K562 treated with DMSO at 1 percent for 24 hours (cell line): ENCODE measurements around the gene EPHA2. TPM values are rescaled to one million over a fixed set of nuclear protein-coding genes. Genes with fewer than 3 reads are reported as not detected.

Experiments used
- total RNA-seq: library from RNA; unstranded; fragments of 300-600 nt; gene quantifications from 2 replicates; pipeline ENCODE4 v1.2.3, GENCODE V29; 2022; ENCODE audit warnings: low read depth; ENCODE audit not compliant: insufficient read depth

Gene EPHA2
- 0.12 and 0.20 TPM in 2 replicates for total RNA-seq

DNA sequence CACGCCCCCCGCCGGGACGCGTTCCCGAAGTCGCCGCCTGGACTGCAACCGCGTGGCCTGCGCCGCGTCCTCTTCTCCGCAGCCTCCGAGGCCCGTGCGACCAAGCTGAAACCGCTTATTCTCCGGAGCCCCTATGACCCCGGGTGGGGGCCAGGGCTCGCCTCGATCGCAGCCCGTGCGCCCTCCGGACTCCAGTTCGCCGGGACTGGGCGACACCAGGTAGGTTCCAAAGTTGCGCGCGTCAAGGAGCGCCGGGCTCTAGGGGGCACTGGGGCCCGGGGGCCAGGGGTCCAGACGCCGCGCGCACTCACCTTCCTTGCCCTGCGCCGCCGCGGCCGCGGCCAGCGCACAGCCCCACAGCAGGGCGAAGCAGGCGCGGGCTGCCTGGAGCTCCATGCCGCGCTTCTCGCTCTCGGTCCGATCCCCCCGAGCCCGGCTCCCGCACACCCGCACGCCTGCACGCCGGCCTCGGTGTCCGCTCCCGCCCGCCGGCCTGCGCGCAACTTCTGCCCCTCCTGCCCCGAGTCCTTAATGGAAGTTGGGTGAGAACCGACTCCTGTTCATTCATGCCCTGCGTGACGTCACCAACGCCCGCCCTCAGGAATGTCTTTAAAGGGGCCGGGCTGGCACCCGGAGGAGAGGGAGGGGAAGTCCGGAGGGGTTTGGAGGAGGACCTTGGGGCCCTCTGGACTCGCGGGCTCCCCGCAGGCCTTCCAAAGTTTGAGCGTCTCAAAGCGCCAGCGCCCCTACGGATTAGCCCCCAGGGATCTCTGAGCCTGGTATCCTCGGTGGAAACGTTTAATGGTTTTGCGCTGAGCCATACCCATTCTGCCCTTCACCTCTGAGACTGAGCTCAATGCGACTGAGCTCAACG, at the start of gene EPHA2:
Gene EPHA2 (minus strand): TSS at position 533 of the 874 bp plus-strand sequence. CDS start 137 bp downstream, at position 396.

Other genes starting within 250 kb of the EPHA2 start
- gene ZBTB17, start 180.0 kb downstream of the EPHA2 start, total RNA-seq = 50.5 and 51.9 TPM in 2 replicates
- gene SRARP, start 151.8 kb downstream of the EPHA2 start, total RNA-seq = not detected in 2 replicates
- gene HSPB7, start 138.0 kb downstream of the EPHA2 start, total RNA-seq = 0.09 and 0.52 TPM in 2 replicates
- gene CLCNKA, start 134.0 kb downstream of the EPHA2 start, total RNA-seq = 0.41 and 0.42 TPM in 2 replicates
- 1.1 and 1.5 TPM in 2 replicates for gene CLCNKB, start 112.3 kb downstream of the EPHA2 start, total RNA-seq
- gene FAM131C, start 82.4 kb downstream of the EPHA2 start, total RNA-seq = not detected in 2 replicates
- gene ARHGEF19, start 56.6 kb upstream of the EPHA2 start, total RNA-seq = 18.7 and 19.3 TPM in 2 replicates
- 18.9 and 19.0 TPM in 2 replicates for gene CPLANE2, start 81.1 kb upstream of the EPHA2 start, total RNA-seq
- 21.7 and 27.7 TPM in 2 replicates for gene FBXO42, start 196.4 kb upstream of the EPHA2 start, total RNA-seq
- gene SZRD1, start 211.2 kb upstream of the EPHA2 start, total RNA-seq = 134 and 138 TPM in 2 replicates